Myocyte (in vitro differentiated cells): Measurements from ENCODE around the gene BRME1. TPM values are rescaled to one million over a fixed set of nuclear protein-coding genes. Genes with fewer than 3 reads are reported as not detected.

Source experiments
- DNase-seq: peaks from one replicate; pipeline ENCODE4 v3.0.0-alpha.2; 2012; ENCODE audit warnings: low read depth
- total RNA-seq: library from RNA; depleted of rRNA; stranded (reverse); fragments of >200 nt; gene quantifications from 2 replicates; pipeline ENCODE4 v1.2.3, GENCODE V29; 2014

The BRME1 gene
- total RNA-seq, 1 donor from 2014 or later: 0.43 TPM

DNA sequence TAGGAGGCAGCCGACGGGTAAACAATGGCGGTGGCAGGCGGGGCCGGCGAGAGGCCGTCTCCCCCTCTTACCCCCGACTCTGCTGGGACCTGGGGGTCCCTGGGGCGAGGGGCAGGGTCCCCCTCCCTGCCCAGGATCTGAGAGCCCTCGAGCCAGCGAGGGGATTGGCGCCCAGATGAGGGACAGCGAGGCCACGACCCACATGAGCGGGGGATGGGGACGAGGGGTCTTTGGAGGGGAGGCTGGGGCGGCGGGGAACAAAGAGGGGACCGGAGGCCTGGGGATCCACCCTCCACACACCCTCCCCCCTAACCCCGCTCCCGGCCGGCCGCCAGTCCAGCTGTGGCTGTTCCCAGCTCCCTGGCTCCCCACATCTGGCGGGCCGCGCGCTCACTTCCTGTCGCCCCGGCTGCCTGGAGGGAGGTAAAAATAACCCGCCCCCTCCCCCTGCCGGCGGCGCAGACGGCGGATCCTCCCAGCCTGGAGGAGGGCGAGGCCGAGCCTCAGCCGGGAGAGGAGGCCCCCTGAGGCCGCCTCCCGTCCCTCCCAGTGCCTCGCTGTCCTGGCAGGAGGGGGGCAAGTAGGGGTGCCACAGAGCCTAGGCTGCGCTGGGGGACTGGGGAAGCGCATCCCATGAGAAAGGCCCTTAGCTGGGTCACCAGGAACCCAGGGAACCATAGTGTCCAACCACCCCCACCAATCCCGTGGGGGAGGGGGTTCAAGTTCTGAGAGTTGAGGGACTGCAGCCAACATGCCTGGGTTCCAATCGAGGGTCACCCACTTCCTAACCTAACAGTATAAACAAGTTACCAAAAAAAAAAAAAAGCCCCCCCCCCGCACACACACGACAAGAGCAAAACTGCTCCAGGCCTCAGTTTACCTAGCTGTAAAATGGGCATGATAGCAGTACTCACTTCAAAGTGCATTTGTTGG lies 58.2 kb downstream of the BRME1 start:
- DNase-seq: peak; percentile 95

DNA sequence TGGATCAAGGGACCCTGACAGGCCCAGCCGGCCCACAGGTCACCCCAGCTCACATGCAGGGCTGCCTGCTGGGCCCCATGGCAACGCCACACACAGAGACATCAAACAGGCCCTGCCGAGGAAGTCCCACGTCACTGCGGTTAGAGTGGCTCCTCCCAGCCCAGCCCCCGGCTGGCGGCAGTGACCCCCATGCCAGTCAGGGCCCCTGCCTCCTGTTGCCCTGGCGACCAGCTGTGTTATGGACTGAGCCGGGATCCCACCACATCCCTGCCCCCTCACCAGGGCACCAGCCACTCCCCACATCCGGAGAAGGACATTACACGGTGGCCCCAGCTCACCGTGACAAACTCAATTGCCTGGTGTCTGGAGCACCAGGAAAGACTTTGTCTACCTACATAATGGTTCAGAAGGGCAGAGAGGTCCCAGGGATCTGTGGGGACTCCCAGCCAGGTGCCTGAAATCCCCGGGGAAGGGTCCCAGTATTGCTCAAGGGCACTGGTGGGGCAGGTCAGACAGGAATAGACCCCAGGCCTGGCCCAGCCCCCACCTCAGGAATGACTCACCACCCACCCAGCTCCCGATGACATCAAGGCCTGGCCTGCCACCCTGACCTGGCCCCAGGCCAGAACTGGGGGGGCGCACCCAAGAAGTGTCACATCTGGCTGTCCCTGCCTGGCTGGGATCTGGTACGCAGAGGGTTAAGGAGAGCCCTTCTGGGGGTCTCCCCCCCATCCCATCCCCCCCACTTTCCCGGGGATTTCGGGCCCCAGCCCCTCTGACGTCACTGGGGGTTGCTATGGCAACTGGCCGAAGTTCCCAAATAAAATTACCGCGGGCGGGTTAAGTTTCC lies 59.1 kb downstream of the BRME1 start:
- DNase-seq: peak; percentile 92

DNA sequence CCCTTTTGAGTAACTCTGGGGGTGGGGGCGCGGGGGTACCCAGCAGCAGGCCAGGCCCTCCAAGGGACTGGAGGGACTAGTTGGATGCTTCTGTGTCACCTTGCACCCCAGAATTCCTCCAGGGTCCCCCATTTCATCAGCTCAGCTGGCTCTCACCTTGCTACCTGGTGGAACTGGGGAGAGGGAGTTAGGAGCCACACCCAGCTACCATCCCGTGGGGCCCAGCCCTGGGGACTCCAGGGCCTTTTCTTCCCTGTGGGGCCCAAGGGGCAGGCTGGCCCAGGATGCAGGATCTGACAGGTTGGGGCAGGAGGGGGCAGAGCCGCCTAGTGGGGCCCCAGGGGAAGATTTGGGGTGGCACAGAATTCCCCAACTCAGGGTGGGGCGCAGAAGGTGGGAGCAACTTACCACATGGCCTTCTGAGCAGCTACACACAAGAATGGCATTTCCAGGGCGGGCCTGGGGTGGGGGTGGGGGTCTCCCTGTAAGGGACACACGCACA lies 61.7 kb downstream of the BRME1 start:
- no peak for DNase-seq

DNA sequence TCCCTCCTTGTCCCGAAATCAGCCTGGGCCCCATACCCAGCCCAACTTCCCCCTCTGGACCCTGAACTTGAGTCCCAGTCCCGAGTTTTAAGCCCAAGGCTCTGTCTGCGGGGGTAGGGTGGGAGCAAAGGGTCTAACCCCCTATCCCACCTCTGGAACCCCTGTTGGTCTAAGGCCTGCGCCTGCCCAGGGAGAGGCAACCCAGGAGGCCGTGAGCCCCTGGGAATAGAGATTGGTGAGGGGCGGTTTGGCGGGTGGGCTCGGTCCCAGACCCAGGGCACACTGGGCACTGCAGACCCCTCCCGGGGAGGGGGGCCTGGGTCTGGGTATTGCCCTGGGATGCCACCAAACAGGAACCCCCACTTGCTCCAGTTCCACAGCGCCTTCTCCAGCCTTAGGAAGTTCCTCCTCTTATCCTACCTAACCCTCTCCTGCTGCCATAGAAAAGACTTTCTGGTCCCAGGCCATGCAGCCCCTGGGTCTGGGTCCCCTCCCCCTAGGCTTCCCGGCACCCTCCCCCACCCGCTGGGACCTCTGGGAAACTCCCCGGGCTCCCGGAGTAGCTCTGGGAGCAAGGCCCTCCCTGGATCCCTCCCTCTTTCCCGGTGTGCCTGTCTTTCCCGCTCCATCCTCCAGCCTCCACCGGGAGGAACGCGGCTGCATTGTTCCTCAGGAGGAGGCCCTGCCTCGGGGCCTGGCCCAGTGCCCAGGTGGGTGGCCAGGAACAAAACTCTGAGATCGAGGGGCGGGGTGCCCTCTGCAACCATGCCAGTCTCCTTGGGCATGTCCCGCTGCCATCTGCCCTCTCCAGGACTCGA lies 62.6 kb downstream of the BRME1 start:
- DNase-seq: no peak

DNA sequence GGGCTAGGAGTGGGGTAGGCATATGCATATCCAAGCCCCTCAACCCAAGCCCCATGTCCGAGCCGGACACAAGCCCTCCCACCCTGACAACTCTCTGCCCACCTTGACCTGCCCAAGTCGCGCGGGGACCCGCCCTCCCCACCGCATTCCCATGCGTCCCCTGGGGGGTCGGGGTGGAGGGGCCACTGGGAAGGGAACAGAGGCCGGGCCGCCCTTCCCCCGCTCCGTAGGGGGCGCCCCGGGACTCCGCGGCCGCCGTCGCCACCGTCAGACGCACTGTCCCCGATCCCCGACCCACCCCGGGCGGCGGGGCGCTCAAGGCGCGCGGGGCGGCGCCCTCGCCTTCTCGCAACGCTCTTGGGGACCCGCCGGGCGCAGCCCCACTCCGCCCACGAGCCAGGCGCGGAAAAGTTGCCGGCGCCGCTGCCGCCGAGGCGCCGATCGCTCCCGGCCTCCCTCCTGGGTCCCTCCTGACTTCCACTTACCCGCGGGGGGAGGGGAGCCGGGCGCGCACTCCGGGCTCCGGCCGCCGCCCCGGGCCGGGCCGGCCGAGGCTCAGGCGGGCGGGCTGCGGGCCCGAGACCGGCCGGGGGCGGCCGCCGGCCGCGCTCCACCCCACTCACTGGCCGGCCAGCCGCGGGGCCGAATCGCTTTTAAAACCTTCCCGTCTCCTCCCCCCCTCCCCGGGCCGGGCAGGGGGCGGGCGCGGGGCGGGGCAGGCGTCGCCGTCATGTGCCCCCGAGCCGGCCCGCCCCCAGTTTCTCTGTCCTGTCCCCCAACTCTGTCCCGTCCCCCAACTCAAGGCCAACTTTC lies 63.4 kb downstream of the BRME1 start:
- DNase-seq: peak; percentile 85

DNA sequence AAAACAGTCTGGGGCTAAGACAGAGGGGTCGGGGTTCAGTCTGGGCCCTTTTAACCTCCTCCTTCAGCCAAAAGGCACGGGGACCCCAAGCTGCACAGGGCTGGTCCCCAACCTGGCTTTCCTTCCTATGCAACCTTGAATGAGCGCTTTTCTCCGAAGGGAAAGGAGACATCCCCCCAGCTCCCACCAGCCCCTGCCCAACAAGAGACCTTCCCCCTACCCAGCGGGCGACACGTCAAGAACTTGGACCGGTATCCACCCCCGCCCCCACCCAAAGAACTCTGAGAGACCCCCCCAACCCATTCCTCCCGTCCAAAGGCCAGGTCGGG lies 64.0 kb downstream of the BRME1 start:
- no peak for DNase-seq

DNA sequence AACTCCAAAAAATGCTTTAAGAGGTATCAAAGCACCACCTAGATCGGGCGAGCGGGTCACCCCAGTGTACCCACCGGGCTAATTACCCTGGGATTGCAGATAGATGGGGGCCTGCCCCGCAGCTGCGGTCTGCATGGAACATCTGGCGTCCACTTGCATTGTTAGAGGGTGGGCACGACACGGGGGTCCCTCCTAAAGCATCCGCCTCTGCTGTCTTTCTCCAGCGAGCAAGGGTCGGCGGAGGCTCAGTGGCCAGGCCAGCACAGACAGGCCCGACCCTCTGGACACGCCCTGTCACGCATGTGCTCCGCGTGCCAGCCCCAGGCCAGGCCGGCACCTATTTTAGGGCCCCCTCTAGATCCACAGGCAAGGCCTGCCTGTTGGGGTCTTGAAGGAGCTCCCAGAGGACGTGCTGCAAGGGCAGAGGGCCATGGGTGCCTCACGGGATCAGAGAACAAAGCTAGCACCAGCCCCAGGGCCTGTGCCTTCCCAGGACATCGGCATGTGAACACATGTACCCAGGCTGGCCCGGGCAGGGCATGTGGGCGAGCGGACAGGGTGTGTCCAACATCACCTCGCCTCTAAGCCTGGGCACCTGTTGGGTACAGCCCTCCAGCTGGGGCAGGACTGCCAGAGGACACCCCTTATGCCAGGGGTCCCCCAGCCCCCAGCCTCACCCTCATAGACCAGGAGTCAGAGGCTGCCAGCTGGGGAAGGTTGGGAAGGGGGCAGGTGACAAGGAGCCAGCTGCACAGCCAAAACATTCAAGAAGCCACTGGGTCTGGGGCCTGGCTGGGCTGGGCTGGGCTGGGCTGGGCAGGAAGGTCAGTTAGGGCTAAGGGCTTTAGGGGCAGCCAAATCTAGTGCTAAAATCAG lies 64.6 kb downstream of the BRME1 start:
- peak; percentile 89 for DNase-seq

DNA sequence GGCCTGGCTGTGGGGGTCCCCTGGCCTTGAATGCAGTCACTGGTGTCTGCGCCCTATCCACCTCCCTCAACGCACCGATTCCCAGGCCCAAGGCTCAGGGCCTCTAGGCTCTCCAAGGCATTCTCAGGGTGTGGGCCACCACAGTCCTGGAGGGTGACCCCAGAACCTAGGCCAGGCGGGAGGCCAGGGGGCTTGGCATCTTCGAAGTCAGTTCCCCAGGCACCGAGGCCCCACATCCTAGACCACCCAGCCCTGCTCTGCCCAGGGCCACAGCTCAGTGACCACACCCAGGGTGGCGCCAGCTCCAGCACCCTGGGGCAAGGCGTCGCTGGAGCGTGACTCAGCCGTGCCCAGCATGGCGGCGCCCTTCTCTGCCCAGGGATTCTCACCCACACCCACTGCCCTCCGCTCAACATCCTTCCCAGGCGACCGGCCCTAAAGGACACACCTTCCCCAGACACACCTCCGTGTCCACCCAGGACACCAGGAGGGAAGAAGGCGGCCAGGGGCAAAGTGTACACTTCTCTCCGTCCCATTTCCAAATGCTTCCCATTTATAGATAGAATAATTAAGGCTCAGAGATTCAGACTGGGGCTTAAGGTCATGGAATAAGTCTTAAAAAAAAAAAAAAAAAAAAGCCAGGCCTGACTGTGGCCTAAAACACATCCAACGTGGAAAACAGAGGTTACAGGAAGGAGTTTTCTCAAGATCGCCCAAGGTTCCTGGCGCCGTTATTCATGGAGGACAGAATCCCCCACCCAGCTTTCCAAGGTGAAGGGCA lies 65.4 kb downstream of the BRME1 start:
- DNase-seq: peak; percentile 80

DNA sequence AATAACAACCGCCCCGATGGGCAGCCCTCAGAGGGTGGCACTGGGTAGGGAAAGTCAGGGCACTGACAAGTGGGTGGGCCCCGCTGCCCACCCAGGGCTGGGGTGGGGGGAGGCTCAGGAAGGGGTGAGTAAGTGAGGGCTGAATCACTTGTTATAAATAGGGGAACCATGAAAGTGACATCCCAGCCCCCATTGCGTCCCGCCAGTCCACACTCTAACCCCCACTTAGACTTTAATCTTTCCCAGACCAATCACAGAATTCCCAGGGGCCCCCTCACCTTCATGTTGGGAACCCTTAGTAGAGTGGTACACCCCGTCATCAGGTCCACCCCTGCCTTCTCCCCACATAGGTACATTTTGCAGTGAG lies 66.0 kb downstream of the BRME1 start:
- DNase-seq: no peak

DNA sequence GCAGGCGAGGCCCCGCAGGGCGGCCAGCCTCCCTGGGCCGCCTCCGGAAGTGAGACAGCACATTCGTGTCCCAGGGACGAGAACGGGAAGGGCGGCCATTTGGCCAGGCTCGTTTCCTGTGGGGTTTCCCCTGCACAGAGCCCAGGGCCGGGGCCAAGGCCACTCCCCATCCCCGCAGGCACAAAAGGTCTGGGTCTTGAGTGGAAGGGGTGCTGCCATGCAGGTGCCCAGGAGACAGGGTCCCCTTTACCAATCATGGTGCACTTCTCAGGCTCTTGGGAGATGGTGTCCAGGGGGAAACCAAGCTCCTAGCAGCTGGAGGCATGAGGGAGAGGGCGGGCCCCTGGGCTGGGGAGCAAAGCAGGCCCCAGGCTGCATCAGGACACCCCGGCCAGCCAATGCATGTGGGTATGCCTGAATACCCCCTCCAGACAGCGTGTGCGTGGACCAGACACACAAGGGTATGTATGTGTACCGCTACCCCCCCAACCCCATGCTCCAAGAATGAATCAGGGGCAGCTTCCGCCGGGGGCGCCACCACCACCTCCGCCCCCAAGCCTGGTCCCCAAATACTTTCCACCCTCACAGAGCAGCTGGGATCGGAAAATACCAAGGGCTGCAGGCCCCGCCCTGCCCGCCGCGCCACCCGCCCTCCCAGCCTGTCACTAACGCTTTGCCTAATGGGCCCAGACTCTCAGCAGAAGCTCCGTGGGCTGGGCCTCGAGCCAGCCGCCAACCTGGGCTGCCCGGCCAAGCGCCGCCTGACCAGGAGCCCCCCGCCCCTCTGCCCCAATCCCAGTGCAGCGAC lies 66.6 kb downstream of the BRME1 start:
- peak; percentile 94 for DNase-seq

DNA sequence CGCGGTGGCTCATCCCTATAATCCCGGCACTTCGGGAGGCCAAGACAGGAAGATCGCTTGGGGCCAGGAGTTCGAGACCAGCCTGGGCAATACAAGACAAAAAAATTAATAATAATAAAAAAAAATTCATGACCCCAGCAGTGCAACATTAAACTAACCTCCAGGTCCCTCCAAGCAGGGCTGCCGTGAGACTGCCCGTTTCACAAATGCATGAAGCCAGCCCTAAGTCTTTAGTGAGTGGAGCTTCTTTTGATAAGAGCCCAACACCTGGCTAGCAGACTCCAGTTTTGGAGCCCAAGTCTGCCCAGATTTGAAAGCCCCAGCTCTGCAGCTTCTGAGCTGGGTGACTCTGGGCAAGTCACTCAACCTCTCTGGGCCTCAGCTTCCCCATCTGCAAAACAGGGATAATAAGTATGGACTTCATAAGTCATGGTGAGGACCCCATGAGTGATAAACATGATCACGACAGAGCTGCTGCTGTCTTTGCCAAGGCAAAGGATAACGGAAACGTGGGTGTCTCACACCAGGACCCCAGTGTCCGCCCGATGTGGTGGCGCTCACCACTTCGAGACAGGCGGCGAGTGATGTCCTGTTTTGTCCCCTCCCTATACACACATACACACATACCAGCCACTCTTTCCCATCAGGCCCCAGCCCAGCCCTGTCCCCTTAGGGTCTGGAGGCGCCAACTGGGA lies 67.3 kb downstream of the BRME1 start:
- DNase-seq: no peak

DNA sequence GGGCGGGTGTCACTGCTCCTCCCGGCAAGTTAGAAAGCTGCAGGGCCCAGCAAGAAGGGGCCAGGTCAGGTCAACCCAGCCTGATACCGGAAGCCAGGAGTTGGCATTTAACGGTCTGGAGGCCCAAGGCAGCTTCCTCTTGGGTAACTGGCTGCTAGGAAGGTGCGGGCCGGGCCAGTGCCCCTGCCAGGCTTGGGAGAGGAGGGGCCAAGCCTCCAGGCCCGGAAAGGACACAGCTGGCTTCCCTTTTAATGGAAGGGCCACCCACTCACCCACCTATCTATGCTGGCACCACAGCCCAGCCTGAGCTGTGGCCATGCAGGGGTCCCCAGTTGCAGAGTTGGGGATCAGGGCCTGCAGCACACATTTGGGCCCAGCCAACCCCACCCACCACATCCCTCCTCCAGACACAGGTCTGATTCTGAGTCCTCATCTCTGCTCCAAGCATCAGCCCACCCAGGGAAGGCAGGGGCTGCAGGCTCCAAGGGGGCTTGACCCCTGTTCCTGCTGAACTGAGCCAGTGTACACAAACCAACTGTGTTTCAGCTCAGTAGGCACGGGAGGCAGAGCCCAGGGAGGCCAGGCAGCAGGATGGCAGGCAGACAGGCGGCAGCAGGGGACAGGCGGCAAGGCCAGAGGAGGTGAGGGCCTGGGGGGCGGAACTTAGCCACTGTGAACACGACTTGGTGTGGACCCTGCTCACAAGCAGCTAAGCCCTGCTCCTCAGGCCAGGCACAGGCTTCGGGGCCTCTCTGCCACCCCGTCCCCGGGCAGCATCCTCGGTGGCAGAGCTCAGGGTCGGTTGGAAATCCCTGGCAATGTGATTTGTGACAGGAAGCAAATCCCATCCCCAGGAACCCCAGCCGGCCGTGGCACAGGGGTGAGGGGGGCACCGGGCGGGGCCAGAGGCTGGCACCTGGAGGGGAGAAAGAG lies 69.9 kb downstream of the BRME1 start:
- no peak for DNase-seq

DNA sequence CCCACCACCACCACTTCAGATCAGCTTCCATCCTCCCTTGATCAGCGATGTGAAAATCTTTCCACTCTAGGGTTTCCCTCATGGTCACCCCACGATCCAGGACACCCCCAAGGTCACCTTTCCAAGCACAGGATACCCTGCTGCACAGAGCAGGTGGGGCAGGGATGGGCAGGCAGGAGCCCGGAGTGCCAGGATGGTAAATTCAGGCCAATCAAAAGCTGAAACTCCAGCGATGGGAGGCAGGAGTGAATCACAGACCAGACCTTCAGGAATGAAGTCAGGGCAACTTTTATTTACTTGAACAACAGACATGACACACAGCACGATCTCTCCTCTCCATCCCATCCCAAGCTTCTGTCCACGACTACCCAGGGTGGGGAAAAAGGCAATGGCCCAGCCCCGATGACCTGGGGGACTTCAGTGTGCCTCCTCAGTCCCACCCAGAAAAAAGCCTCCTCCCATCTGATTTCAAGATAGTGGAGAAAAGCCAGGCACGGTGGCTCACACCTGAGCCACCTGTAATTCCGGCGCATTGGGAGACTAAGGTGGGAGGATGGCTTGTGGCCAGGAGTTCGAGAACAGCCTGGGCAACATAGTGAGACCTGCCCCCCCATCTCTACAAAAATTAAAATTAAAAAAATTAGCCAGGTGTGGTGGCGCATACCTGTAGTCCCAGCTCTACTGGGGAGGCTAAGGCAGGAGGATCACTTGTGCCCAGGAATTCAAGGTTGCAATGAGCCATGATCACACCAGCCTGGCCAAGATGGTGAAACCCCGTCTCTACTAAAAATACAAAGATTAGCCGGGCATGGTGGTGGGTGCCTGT lies 71.5 kb downstream of the BRME1 start:
- no peak for DNase-seq

DNA sequence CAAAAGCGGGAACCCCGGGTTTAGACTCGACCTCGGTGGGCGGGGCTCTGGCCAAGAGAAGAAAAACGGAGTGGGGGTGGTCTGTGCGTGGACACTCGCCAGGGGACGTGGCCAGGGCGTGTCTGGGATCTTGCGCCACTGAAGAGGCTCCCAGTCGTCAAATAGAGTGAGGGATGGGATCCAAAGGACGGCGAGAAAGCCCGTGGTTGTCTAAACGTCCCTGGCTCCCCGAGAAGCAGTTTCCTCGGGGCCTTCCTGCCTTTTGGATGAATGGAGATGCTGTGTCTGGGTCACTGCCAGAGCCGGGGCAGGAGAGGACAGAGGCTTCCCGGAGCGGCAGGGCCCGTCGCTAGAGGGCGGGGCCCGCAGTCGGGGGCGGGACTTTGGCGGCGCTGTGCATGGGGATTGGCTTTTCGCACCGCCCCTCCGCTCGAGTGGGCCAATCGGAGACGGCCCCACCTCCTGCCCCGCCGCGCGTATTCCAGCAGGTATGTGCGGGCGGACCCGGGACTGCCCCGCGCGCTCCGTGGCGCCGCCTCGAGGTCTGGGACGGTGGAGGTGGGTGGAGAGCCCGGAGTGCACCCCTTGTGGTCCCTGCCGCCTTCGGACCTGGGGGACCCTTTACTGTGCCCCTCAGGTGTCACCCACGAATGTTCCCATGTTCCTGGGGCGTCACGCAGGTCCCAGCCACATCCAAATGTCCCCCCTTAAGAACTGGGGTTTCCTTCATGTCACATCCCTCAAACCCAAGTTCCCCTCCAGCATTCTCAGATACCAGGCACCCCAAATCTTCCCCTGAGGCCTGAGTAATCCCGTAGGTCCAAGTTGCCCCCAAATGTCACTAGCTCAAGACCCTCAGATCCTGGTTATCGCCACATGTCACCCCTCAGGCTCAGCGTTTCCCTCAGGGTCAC lies 72.3 kb downstream of the BRME1 start:
- DNase-seq: peak; percentile 84
